ENCODE data around the gene LRRC3.

Gene LRRC3

DNA sequence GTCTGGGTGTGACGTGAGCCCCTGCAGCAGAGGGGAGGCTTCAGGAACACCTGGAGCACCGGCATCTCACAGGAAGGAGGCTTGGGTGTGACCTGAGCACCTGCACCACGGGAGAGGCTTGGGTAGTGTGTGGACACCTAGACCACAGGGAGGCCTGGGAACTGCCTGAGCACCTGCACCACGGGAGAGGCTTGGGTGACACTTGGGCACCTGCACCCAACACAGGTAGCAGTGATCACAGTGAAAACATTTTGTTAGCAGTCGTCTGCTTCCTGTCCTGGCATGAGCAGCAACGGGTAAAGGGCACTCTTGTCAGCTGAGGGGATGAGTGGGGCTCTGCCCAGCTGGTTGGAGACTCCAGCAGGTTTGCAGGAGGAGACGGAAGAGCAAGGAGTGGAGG, 22.4 kb downstream of the LRRC3 start:
- Histone ChIP-seq H3K27ac (ENCODE audit: extremely low read depth, low read depth, low read length) (no peak overlapping the region), H3K4me1 (ENCODE audit: control insufficient read depth, insufficient read depth, low read length) (no peaks in the 10 kb centered on the region), H3K9me3 (ENCODE audit: control insufficient read depth, insufficient read depth, low read depth, low read length) (no peaks in the 10 kb centered on the region), H3K4me3 (ENCODE audit: low read depth, low read length) (no peak overlapping the region), H3K36me3 (ENCODE audit: control insufficient read depth in 2 of 2, insufficient read depth in 1 of 2, low read length in 2 of 2) (no peaks in the 10 kb centered on the region)
- ChIA-PET CTCF (interaction anchor here (0.6 to 1.2 kb wide), 5 partner anchors 10 to 384 kb away, joined by 3 read pairs; no protein-coding TSS in a partner anchor), POLR2A (no interaction called here)
- TF ChIP-seq ZNF248 (tag by site-specific recombination; IDR thresholded peaks at IDR 0.05) (no peak), ZNF76 (tag by site-specific recombination; IDR thresholded peaks at IDR 0.05; ENCODE audit: borderline replicate concordance, low read depth) (no peak)

DNA sequence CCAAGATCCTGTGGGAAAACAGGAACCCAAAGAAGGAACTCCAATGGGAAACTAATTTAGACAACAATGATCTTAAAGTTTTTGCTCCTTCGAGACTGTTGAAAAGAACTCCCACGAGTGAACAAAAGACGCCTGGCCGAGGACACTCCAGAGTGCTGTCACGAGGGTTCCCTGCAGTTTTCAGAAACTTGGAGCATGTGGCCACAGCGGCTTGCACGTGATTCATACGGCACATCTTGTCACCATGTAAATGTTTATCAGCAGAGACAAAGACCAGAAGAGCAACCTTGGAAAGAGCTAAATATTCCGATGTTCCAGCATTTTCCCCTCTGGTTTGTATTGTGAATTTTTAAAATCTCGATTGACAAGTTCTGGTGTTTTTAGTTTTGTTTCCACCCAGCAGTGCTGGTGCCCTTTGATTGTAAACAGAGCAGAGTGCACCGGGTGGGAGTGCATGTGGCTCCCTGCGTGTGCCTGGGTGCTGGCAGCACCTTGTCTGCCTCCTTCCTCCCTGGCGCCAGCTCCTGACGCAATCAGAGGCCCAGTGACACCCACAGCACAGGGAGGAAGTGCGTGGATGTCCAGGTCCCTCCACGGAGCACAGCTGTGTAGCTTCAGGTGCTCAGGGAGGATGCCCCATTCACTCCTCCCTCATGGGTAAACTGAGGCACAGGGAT, 23.0 kb downstream of the LRRC3 start:
- ChIA-PET CTCF (interaction anchor here (0.6 to 1.2 kb wide), 3 partner anchors 21 to 385 kb away, joined by 3 read pairs; no protein-coding TSS in a partner anchor), POLR2A (no interaction called here)
- no peak overlapping the region for H3K27ac ChIP-seq (ENCODE audit: extremely low read depth, low read depth, low read length)
- H3K4me1 ChIP-seq (ENCODE audit: control insufficient read depth, insufficient read depth, low read length): no peaks in the 10 kb centered on the region
- H3K36me3 ChIP-seq (ENCODE audit: control insufficient read depth in 2 of 2, insufficient read depth in 1 of 2, low read length in 2 of 2): no peaks in the 10 kb centered on the region
- H3K9me3 ChIP-seq (ENCODE audit: control insufficient read depth, insufficient read depth, low read depth, low read length): no peaks in the 10 kb centered on the region
- TF ChIP-seq, protein P1, sequence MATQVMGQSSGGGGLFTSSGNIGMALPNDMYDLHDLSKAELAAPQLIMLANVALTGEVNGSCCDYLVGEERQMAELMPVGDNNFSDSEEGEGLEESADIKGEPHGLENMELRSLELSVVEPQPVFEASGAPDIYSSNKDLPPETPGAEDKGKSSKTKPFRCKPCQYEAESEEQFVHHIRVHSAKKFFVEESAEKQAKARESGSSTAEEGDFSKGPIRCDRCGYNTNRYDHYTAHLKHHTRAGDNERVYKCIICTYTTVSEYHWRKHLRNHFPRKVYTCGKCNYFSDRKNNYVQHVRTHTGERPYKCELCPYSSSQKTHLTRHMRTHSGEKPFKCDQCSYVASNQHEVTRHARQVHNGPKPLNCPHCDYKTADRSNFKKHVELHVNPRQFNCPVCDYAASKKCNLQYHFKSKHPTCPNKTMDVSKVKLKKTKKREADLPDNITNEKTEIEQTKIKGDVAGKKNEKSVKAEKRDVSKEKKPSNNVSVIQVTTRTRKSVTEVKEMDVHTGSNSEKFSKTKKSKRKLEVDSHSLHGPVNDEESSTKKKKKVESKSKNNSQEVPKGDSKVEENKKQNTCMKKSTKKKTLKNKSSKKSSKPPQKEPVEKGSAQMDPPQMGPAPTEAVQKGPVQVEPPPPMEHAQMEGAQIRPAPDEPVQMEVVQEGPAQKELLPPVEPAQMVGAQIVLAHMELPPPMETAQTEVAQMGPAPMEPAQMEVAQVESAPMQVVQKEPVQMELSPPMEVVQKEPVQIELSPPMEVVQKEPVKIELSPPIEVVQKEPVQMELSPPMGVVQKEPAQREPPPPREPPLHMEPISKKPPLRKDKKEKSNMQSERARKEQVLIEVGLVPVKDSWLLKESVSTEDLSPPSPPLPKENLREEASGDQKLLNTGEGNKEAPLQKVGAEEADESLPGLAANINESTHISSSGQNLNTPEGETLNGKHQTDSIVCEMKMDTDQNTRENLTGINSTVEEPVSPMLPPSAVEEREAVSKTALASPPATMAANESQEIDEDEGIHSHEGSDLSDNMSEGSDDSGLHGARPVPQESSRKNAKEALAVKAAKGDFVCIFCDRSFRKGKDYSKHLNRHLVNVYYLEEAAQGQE (tag by site-specific recombination; IDR thresholded peaks at IDR 0.05): no peak
- TF ChIP-seq ZNF146 (tag by site-specific recombination; IDR thresholded peaks at IDR 0.05): no peak
- no peak for TF ChIP-seq ZNF558 (tag by site-specific recombination; IDR thresholded peaks at IDR 0.05)
- no peak for TF ChIP-seq ZNF112 (tag by site-specific recombination; IDR thresholded peaks at IDR 0.05)
- no peak for TF ChIP-seq ZNF785 (tag by site-specific recombination; IDR thresholded peaks at IDR 0.05)
- no peak for TF ChIP-seq ZNF10 (tag by site-specific recombination; IDR thresholded peaks at IDR 0.05)
- TF ChIP-seq ZNF549 (tag by site-specific recombination; IDR thresholded peaks at IDR 0.05): no peak
- TF ChIP-seq ZNF600 (tag by site-specific recombination; IDR thresholded peaks at IDR 0.05): no peak
- TF ChIP-seq ZNF214 (tag by site-specific recombination; IDR thresholded peaks at IDR 0.05; ENCODE audit: borderline replicate concordance): no peak
- TF ChIP-seq ZBTB20 (tag by site-specific recombination; IDR thresholded peaks at IDR 0.05): no peak
- no peak for TF ChIP-seq ZNF155 (tag by site-specific recombination; IDR thresholded peaks at IDR 0.05)
- TF ChIP-seq ZNF140 (tag by site-specific recombination; IDR thresholded peaks at IDR 0.05): no peak
- no peak for TF ChIP-seq SCRT1 (tag by site-specific recombination; IDR thresholded peaks at IDR 0.05; ENCODE audit: borderline replicate concordance)
- TF ChIP-seq, protein P2, sequence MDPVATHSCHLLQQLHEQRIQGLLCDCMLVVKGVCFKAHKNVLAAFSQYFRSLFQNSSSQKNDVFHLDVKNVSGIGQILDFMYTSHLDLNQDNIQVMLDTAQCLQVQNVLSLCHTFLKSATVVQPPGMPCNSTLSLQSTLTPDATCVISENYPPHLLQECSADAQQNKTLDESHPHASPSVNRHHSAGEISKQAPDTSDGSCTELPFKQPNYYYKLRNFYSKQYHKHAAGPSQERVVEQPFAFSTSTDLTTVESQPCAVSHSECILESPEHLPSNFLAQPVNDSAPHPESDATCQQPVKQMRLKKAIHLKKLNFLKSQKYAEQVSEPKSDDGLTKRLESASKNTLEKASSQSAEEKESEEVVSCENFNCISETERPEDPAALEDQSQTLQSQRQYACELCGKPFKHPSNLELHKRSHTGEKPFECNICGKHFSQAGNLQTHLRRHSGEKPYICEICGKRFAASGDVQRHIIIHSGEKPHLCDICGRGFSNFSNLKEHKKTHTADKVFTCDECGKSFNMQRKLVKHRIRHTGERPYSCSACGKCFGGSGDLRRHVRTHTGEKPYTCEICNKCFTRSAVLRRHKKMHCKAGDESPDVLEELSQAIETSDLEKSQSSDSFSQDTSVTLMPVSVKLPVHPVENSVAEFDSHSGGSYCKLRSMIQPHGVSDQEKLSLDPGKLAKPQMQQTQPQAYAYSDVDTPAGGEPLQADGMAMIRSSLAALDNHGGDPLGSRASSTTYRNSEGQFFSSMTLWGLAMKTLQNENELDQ (tag by site-specific recombination; IDR thresholded peaks at IDR 0.05; ENCODE audit: low read depth): no peak
- TF ChIP-seq ZNF354C (tag by site-specific recombination; IDR thresholded peaks at IDR 0.05; ENCODE audit: borderline replicate concordance, low read depth): no peak
- TF ChIP-seq KLF10 (tag by site-specific recombination; IDR thresholded peaks at IDR 0.05): no peak
- no peak for TF ChIP-seq ZNF23 (tag by site-specific recombination; IDR thresholded peaks at IDR 0.05; ENCODE audit: borderline replicate concordance)
- no peak overlapping the region for H3K4me3 ChIP-seq (ENCODE audit: low read depth, low read length)

Data from HEK293 (cell line).